Endothelial cell of umbilical vein (primary cell): ENCODE data around the gene STAG1. TPM values are rescaled to one million over a fixed set of nuclear protein-coding genes. Genes with fewer than 3 reads are reported as not detected.

ENCODE experiments used
- BruUV-seq: library from RNA; stranded (reverse); fragments of 400-500 nt; replicated peaks from 2 replicates; lab custom pipeline; 2021; lab: Mats Ljungman, UMichigan
- CTCF ChIA-PET: fragments of 300-600, 350-600 bp; sonication (Branson Sonifier 250); formaldehyde crosslinking; loops from one replicate; lab custom pipeline; 2021; ENCODE audit warnings: antibody characterized with exemption, inconsistent platforms; lab: Charles Lee
- POLR2A ChIA-PET: fragments of 300-600, 350-600 bp; sonication (Branson Sonifier 250); formaldehyde crosslinking; loops from one replicate; lab custom pipeline; 2021; ENCODE audit warnings: antibody characterized with exemption, inconsistent platforms; lab: Charles Lee
- DNase-seq: peaks from one replicate; pipeline ENCODE4 v3.0.0-alpha.2; 2011; ENCODE audit warnings: low read depth, low spot score
- FAIRE-seq: peaks from 2 replicates; lab custom pipeline; 2011; peaks lifted over from hg19 to GRCh38; lab: Jason Lieb, UNC
- H2AFZ ChIP-seq: 2 replicates; pipeline ENCODE4 v1.6.0; 2012; ENCODE audit warnings: low read depth, low read length, control low read depth, inconsistent platforms
- H3K27ac ChIP-seq: 2 replicates; pipeline ENCODE4 v1.5.1; 2011; ENCODE audit warnings: low read depth, mild to moderate bottlenecking, control low read depth, low read length, moderate library complexity; ENCODE audit not compliant: insufficient read depth
- H3K27me3 ChIP-seq, 2 experiments: 2 replicates each; pipeline versions ENCODE4 v1.6.0 to v1.6.1; 2011; ENCODE audit warnings: low read length in 2 of 2, mixed read lengths in 1 of 2; ENCODE audit not compliant: control insufficient read depth in 2 of 2, insufficient read depth in 2 of 2
- H3K36me3 ChIP-seq, 2 experiments: 2 replicates in 1 of 2; 3 replicates in 1 of 2; pipeline ENCODE4 v1.5.1; 2011; ENCODE audit warnings: low read length in 2 of 2, mild to moderate bottlenecking in 1 of 2, moderate library complexity in 1 of 2; ENCODE audit not compliant: control insufficient read depth in 2 of 2, insufficient read depth in 2 of 2; ENCODE audit errors: extremely low read depth in 1 of 2
- H3K4me1 ChIP-seq: 3 replicates; pipeline ENCODE4 v1.5.1; 2011; ENCODE audit warnings: mild to moderate bottlenecking, low read length; ENCODE audit not compliant: control insufficient read depth, insufficient read depth; ENCODE audit errors: extremely low read depth
- H3K4me2 ChIP-seq: 2 replicates; pipeline ENCODE4 v1.6.1; 2011; ENCODE audit warnings: low read length, control low read depth, mixed read lengths; ENCODE audit not compliant: insufficient read depth
- H3K4me3 ChIP-seq, 3 experiments: fragments of 200-600 bp in 1 of 3; sonication (generic), shearing (Covaris generic) in 1 of 3; replicated peaks in 1 of 3; 2 replicates each; pipeline ENCODE4 v1.5.1; 2011 to 2016; ENCODE audit warnings: control low read depth in 3 of 3, low read length in 3 of 3, mild to moderate bottlenecking in 2 of 3, inconsistent platforms in 1 of 3, low read depth in 1 of 3, moderate library complexity in 1 of 3; ENCODE audit not compliant: insufficient read depth in 1 of 3
- H3K79me2 ChIP-seq: 2 replicates; pipeline ENCODE4 v1.6.0; 2012; ENCODE audit warnings: low read length, inconsistent platforms; ENCODE audit not compliant: control insufficient read depth, insufficient read depth
- H3K9ac ChIP-seq: replicated peaks from 2 replicates; pipeline ENCODE3; 2011; ENCODE audit warnings: low read length, control low read depth; ENCODE audit not compliant: insufficient read depth; ENCODE audit errors: extremely low read depth
- H3K9me1 ChIP-seq: replicated peaks from 3 replicates; pipeline ENCODE4 v1.6.0; 2011; ENCODE audit warnings: mild to moderate bottlenecking, low read length; ENCODE audit not compliant: control insufficient read depth, insufficient read depth; ENCODE audit errors: extremely low read depth
- H3K9me3 ChIP-seq: replicated peaks from 2 replicates; pipeline ENCODE4 v1.5.1; 2012; ENCODE audit warnings: low read length, inconsistent platforms; ENCODE audit not compliant: control insufficient read depth, insufficient read depth
- H4K20me1 ChIP-seq: replicated peaks from 2 replicates; pipeline ENCODE3; 2011; ENCODE audit warnings: mild to moderate bottlenecking, low read length; ENCODE audit not compliant: control insufficient read depth, insufficient read depth; ENCODE audit errors: extremely low read depth
- CTCF ChIP-seq, 2 donors: IDR thresholded peaks; 1 replicate in 1 of 2; 2 replicates in 1 of 2; pipeline ENCODE4 v1.5.1; 2011; ENCODE audit warnings: low read length in 2 of 2, mild to moderate bottlenecking in 2 of 2, moderate library complexity in 2 of 2, control low read depth in 1 of 2, inconsistent platforms in 1 of 2, low read depth in 1 of 2; ENCODE audit not compliant: insufficient read depth in 1 of 2; ENCODE audit errors: extremely low read depth in 1 of 2
- EZH2 ChIP-seq: IDR thresholded peaks from 2 replicates; pipeline ENCODE4 v1.6.1; 2012; ENCODE audit warnings: borderline replicate concordance, low read depth, mild to moderate bottlenecking, moderate library complexity, low read length, inconsistent platforms; ENCODE audit not compliant: severe bottlenecking
- FOS ChIP-seq: IDR thresholded peaks from 2 replicates; pipeline ENCODE4 v1.6.1; 2011; ENCODE audit warnings: mild to moderate bottlenecking, low read length, moderate library complexity, borderline replicate concordance; ENCODE audit not compliant: insufficient read depth
- GATA2 ChIP-seq: IDR thresholded peaks from 2 replicates; pipeline ENCODE4 v1.7.0; 2011; ENCODE audit warnings: low read depth, mild to moderate bottlenecking, moderate library complexity, mixed read lengths, low read length; ENCODE audit not compliant: insufficient read length, insufficient read depth
- JUN ChIP-seq: IDR thresholded peaks from 2 replicates; pipeline ENCODE4 v1.6.1; 2011; ENCODE audit warnings: borderline replicate concordance, low read depth; ENCODE audit not compliant: insufficient read length, insufficient read depth
- MYC ChIP-seq: IDR thresholded peaks from one replicate; pipeline ENCODE4 v1.6.1; 2011; ENCODE audit warnings: mild to moderate bottlenecking, low read depth, low read length
- POLR2A ChIP-seq: IDR thresholded peaks from 2 replicates; pipeline ENCODE4 v1.6.1; 2012; ENCODE audit warnings: low read depth, mild to moderate bottlenecking, control low read depth, low read length
- POLR2AphosphoS5 ChIP-seq: IDR thresholded peaks from 2 replicates; pipeline ENCODE4 v1.6.1; 2012; ENCODE audit warnings: low read depth, mild to moderate bottlenecking, control low read depth, low read length, moderate library complexity; ENCODE audit not compliant: insufficient read depth
- dilution Hi-C: fragments of 300-500 bp; cut with MboI; formaldehyde crosslinking; loops from one replicate; pipeline ENCODE4 v1.15.0; 2019; ENCODE audit warnings: low sequenced_read_pairs; ENCODE audit not compliant: extremely low pct_ligation_motif_present
- intact Hi-C: fragments of 100-400 bp; cut with micrococcal nuclease; formaldehyde crosslinking; loops from one replicate; pipeline ENCODE4 v1.10.0; 2022
- polyA plus RNA-seq, 4 experiments: library from polyadenylated mRNA; depleted of rRNA in 3 of 4; stranded (reverse) in 3 of 4; unstranded in 1 of 4; fragments of >200 nt; gene quantifications; 2 replicates each; pipeline versions ENCODE4 v1.2.1 to v1.2.3, GENCODE V29; 2011 to 2012; ENCODE audit warnings: missing spikeins in 1 of 4
- total RNA-seq: library from RNA; stranded (reverse); gene quantifications from 2 replicates; pipeline ENCODE4 v1.2.3, GENCODE V29; 2021

Gene STAG1
- total and polyA plus RNA-seq, 2 donors (not counting 3 experiments of a cell fraction or from before 2014, with no cell fraction given): 7.4 to 42.1 TPM

- CTCF ChIA-PET: interaction anchor here (1.0 to 3.9 kb wide), 20 partner anchors 10 to 1218 kb away, joined by 3 to 253 read pairs (median 12); partner anchors contain the start of genes MSL2 and NCK1
- Histone ChIP-seq H4K20me1 (no peaks in the 10 kb centered on the region), H3K36me3 (no peaks in the 10 kb centered on the region), H3K4me2 (peak overlapping the region; percentile 97), H3K9me1 (no peaks in the 10 kb centered on the region), H2AFZ (peak overlapping the region; percentile 98), H3K27ac (peak overlapping the region; percentile 99), H3K27me3 (no peaks in the 10 kb centered on the region), H3K4me1 (peaks cover 19% of the 10 kb centered on the region), H3K4me3 (peak overlapping the region; percentile 28 to 82 (median 80)), H3K9me3 (no peaks in the 10 kb centered on the region), H3K79me2 (peaks cover 30% of the 10 kb centered on the region), H3K9ac (peak overlapping the region; percentile 99)
- TF ChIP-seq POLR2A: no peak
- no peak for TF ChIP-seq CTCF (IDR thresholded peaks at IDR 0.05; ENCODE audit: extremely low read depth in 1 of 2, insufficient read depth in 1 of 2, low read depth in 1 of 2, low read length in 2 of 2)
- TF ChIP-seq POLR2AphosphoS5: no peak
- no peak for TF ChIP-seq GATA2
- no peak for TF ChIP-seq JUN
- no peak for TF ChIP-seq MYC
- no peak for TF ChIP-seq FOS
- no peak for TF ChIP-seq EZH2
- no TSS peak for BruUV-seq
- dilution Hi-C loops (no loop called here), intact Hi-C loops (loop anchor here (2.0 to 10.0 kb wide), 4 partner anchors 85 to 611 kb away; no protein-coding TSS in a partner anchor)
- POLR2A ChIA-PET: interaction anchor here (1.1 to 1.7 kb wide), 4 partner anchors 65 to 676 kb away, joined by 3 to 16 read pairs (median 4); partner anchors contain the start of genes NCK1 and SLC35G2
- FAIRE-seq (no peak), DNase-seq (no peak)
Observed at GRCh38 chr3:136753326-136753939, 1.3 kb upstream of the STAG1 start.
